Cardiac septum (tissue), 1 donor: ENCODE data around the gene RBM7. TPM values are rescaled to one million over a fixed set of nuclear protein-coding genes. Genes with fewer than 3 reads are reported as not detected.

Experiments used
- DNase-seq: peaks from one replicate; pipeline ENCODE4 v3.0.0-alpha.2; 2020; ENCODE audit warnings: low spot score
- intact Hi-C: fragments of 100-400 bp; cut with DNase I; formaldehyde crosslinking; loops from one replicate; pipeline ENCODE4 v1.14.0; 2022
- total RNA-seq: library from RNA; stranded (reverse); fragmentation: NEBNext Ultra II Directional; extraction: Animal tissue kit (Norgen Biotek cat#: 25700); gene quantifications from one replicate; pipeline ENCODE4 v1.2.1, GENCODE V29; 2021
- donor health status: DM: no; HTN: no; CAD: no.

Gene RBM7
- total RNA-seq, 1 donor from 2014 or later, result 20.3 TPM

- DNase-seq, result no peak
- intact Hi-C loops, result no loop called here
These were observed 40.7 kb downstream of the RBM7 start for GRCh38 chr11:114440971-114441763.

- intact Hi-C loops, result no loop called here
- no peak for DNase-seq
These were observed 41.5 kb downstream of the RBM7 start for GRCh38 chr11:114441921-114442320.

GRCh38 chr11:114442536-114442935 lies 42.1 kb downstream of the RBM7 start:
- intact Hi-C loops, result no loop called here
- no peak for DNase-seq

GRCh38 chr11:114447444-114447843 lies 47.0 kb downstream of the RBM7 start:
- intact Hi-C loops, result no loop called here
- DNase-seq, result no peak

- no peak for DNase-seq
- intact Hi-C loops, result no loop called here
These were observed 47.4 kb downstream of the RBM7 start for GRCh38 chr11:114447892-114448291.

- intact Hi-C loops, result no loop called here
- DNase-seq, result no peak
These were observed 48.5 kb downstream of the RBM7 start for GRCh38 chr11:114448749-114449482.

GRCh38 chr11:114449845-114450244 lies 49.4 kb downstream of the RBM7 start:
- intact Hi-C loops, result no loop called here

GRCh38 chr11:114452399-114452798 lies 51.9 kb downstream of the RBM7 start:
- intact Hi-C loops, result no loop called here
- DNase-seq, result no peak

More at GRCh38 chr11:114449845-114450244, 49.4 kb downstream of the RBM7 start:
- no peak for DNase-seq

Other genes starting within 250 kb of the RBM7 start
- 72.9 TPM for gene NNMT, start 104.3 kb upstream of the RBM7 start, total RNA-seq
- 9.9 TPM for gene C11orf71, start 155 bp upstream of the RBM7 start, total RNA-seq
- gene REXO2, start 38.8 kb downstream of the RBM7 start, total RNA-seq, result 162 TPM
- gene NXPE1, start 159.2 kb downstream of the RBM7 start, total RNA-seq, result 0.11 TPM
- not detected for gene NXPE4, start 195.1 kb downstream of the RBM7 start, total RNA-seq